Measurements from ENCODE around the gene PHF21B.
"Not testable (repeated sequence)": the region's sequence is repeated elsewhere in the genome, so short reads cannot be mapped to it uniquely, and the experiment has no call there.

PHF21B gene

DNA sequence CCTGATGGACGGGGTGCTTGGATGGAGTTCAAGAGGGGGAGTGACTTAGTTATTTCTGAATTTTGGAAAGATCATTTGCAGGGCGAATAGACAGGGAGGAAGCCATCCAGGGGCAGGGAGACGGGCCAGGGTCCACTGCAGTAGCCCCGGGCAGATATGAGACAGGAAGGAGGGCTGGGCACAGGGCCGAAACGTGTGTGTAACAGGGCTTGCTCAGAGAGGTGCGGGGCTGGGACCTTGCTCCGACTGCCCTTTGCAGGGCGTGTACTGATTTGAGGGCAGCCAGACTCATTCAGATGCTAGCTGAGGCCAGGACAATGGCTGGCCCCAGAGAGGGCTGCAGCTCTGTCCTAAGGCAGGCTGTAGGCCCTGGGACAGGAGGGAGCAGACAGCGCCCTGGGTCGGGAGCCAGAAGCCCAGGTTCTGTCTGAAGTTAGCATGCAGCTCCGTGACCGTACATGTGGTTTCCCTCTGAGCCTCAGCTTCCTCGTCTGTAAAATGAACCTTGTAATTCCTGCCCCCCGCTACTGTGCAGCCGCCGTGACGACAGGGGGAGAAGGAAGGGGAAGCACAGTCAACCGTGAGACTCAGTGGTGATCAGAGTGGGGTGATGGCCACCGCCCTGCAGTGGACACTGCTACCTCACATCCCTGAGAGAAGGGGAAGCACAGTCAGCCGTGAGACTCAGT is 103.4 kb downstream of the PHF21B start:
- no peak for TF ChIP-seq SUZ12 (IDR thresholded peaks at IDR 0.05)
- TF ChIP-seq FOXK2 (IDR thresholded peaks at IDR 0.05) = no peak
- no peak for TF ChIP-seq FOXM1 (IDR thresholded peaks at IDR 0.05; ENCODE audit: borderline replicate concordance)
- no peak for TF ChIP-seq BHLHE40 (IDR thresholded peaks at IDR 0.05; ENCODE audit: borderline replicate concordance)
- TF ChIP-seq FOXA1 (IDR thresholded peaks at IDR 0.05) = no peak
- no peak for TF ChIP-seq ARNT (IDR thresholded peaks at IDR 0.05)
- no peak for TF ChIP-seq LEF1 (IDR thresholded peaks at IDR 0.05; ENCODE audit: borderline replicate concordance)
- TF ChIP-seq SP1 (IDR thresholded peaks at IDR 0.05) = no peak
- TF ChIP-seq TARDBP (IDR thresholded peaks at IDR 0.05) = no peak
- TF ChIP-seq NFRKB (IDR thresholded peaks at IDR 0.05) = no peak
- no peak for TF ChIP-seq PKNOX1 (IDR thresholded peaks at IDR 0.05)
- no peak for TF ChIP-seq CTBP1 (IDR thresholded peaks at IDR 0.05; ENCODE audit: borderline replicate concordance)
- no peak for TF ChIP-seq L3MBTL2 (conservative IDR thresholded peaks at IDR 0.05)
- no peak for TF ChIP-seq ELF4 (IDR thresholded peaks at IDR 0.05)
- no peak for TF ChIP-seq ZNF384 (IDR thresholded peaks at IDR 0.05)
- TF ChIP-seq HDGF (IDR thresholded peaks at IDR 0.05; ENCODE audit: borderline replicate concordance) = no peak
- no peak for DNase-seq (ENCODE audit: extremely low spot score)
- ChIA-PET CTCF (no interaction called here), POLR2A (no interaction called here)

- DNase-seq (ENCODE audit: extremely low spot score); POLR2A ChIA-PET; CTCF ChIA-PET: not testable (repeated sequence)
These were observed 105.2 kb downstream of the PHF21B start for GRCh38 chr22:44904492-44905152.

DNA sequence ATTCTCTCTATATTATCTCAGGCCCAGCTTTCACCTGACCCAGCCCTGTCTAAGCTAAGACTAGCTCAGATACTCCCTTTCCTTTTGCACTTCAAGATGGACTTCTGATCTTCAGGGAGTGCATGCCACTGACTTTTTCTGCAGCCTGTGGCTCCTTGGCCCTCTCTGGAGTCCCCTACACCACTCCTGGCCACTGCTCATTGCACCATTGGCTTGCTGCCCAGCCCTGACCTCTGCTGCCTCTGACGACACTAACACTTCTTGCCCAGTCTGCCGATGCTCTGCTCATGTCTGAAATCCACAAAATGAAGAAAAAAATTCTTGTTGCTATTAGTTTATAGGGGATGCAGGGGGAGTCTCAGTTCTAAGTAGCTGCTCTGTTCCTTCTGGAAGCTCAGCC is 106.6 kb downstream of the PHF21B start:
- DNase-seq (ENCODE audit: extremely low spot score); CTCF ChIA-PET; POLR2A ChIA-PET: not testable (repeated sequence)

- CTCF ChIA-PET = no interaction called here
- no peak for DNase-seq (ENCODE audit: extremely low spot score)
- POLR2A ChIA-PET = no interaction called here
These were observed 108.5 kb downstream of the PHF21B start for GRCh38 chr22:44901301-44901700.

DNA sequence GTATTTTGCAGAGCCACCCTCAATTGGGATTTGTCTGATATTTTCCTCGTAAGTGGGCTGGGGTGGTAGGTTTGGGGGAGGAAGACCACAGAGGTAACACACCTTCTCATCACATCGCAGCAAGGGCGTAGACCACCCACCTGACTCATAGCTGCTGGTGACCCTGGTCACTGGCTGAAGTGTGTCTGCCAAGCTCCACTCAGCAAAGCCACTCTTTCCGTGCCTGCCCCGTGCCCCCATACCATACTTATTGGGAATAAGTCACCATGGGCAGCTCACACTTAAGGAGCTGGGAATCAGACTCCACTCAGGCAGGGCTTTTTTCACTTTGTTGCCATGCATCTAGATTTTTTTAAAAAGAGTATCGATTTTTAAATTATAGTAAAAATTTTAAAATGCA is 111.6 kb downstream of the PHF21B start:
- ChIA-PET POLR2A (no interaction called here), CTCF (no interaction called here)
- no peak for TF ChIP-seq SP1 (IDR thresholded peaks at IDR 0.05)
- no peak for TF ChIP-seq NFRKB (IDR thresholded peaks at IDR 0.05)
- no peak for TF ChIP-seq FOXK2 (IDR thresholded peaks at IDR 0.05)
- no peak for TF ChIP-seq FOXM1 (IDR thresholded peaks at IDR 0.05; ENCODE audit: borderline replicate concordance)
- TF ChIP-seq ELF4 (IDR thresholded peaks at IDR 0.05) = no peak
- TF ChIP-seq BHLHE40 (IDR thresholded peaks at IDR 0.05; ENCODE audit: borderline replicate concordance) = no peak
- TF ChIP-seq LEF1 (IDR thresholded peaks at IDR 0.05; ENCODE audit: borderline replicate concordance) = no peak
- TF ChIP-seq PKNOX1 (IDR thresholded peaks at IDR 0.05) = no peak
- TF ChIP-seq SUZ12 (IDR thresholded peaks at IDR 0.05) = no peak
- TF ChIP-seq HDGF (IDR thresholded peaks at IDR 0.05; ENCODE audit: borderline replicate concordance) = no peak
- no peak for TF ChIP-seq ARNT (IDR thresholded peaks at IDR 0.05)
- no peak for TF ChIP-seq ZNF384 (IDR thresholded peaks at IDR 0.05)
- TF ChIP-seq TARDBP (IDR thresholded peaks at IDR 0.05) = no peak
- TF ChIP-seq FOXA1 (IDR thresholded peaks at IDR 0.05) = no peak

More at GRCh38 chr22:44901301-44901700, 108.5 kb downstream of the PHF21B start:
- TF ChIP-seq ZNF384 (IDR thresholded peaks at IDR 0.05) = no peak

GRCh38 chr22:44895296-44896055 is 114.3 kb downstream of the PHF21B start:
- CTCF ChIA-PET = no interaction called here
- POLR2A ChIA-PET = no interaction called here
- no peak for TF ChIP-seq HDGF (IDR thresholded peaks at IDR 0.05; ENCODE audit: borderline replicate concordance)
- no peak for DNase-seq (ENCODE audit: extremely low spot score)

More for the DNA sequence above, 111.6 kb downstream of the PHF21B start:
- no peak for DNase-seq (ENCODE audit: extremely low spot score)

DNA sequence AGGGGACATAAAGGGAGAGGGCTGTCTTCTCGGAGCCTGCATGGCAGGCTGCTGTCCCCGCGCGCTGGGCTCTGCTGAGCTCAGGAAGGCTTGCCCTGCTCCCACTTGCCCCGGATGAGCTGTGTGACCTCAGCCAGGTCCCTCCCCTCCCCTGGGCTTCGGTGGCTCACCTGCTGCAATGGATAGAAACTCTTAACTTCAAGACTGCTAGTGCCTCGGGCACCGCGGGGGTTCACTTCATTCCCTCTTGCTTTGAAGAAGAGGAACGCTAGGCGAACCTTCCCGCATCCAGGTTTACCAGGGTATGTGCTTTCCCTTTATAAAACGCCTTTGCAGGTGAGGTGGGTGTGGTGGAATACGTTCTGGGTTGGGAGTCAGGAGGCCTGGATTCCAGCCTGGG is 115.0 kb downstream of the PHF21B start:
- ChIA-PET POLR2A (no interaction called here), CTCF (no interaction called here)
- no peak for DNase-seq (ENCODE audit: extremely low spot score)
- TF ChIP-seq SUZ12 (IDR thresholded peaks at IDR 0.05) = no peak
- no peak for TF ChIP-seq FOXA1 (IDR thresholded peaks at IDR 0.05)
- no peak for TF ChIP-seq FOXK2 (IDR thresholded peaks at IDR 0.05)
- no peak for TF ChIP-seq BHLHE40 (IDR thresholded peaks at IDR 0.05; ENCODE audit: borderline replicate concordance)
- TF ChIP-seq PKNOX1 (IDR thresholded peaks at IDR 0.05) = no peak
- TF ChIP-seq HDGF (IDR thresholded peaks at IDR 0.05; ENCODE audit: borderline replicate concordance) = no peak
- no peak for TF ChIP-seq TARDBP (IDR thresholded peaks at IDR 0.05)
- no peak for TF ChIP-seq ELF4 (IDR thresholded peaks at IDR 0.05)
- no peak for TF ChIP-seq CTBP1 (IDR thresholded peaks at IDR 0.05; ENCODE audit: borderline replicate concordance)
- no peak for TF ChIP-seq LEF1 (IDR thresholded peaks at IDR 0.05; ENCODE audit: borderline replicate concordance)
- TF ChIP-seq L3MBTL2 (conservative IDR thresholded peaks at IDR 0.05) = no peak
- no peak for TF ChIP-seq SP1 (IDR thresholded peaks at IDR 0.05)
- TF ChIP-seq NFRKB (IDR thresholded peaks at IDR 0.05) = no peak
- no peak for TF ChIP-seq ZNF384 (IDR thresholded peaks at IDR 0.05)

All from HEK293T (cell line).